OCI-LY1 (cell line): ENCODE results near the gene GSK3B.

Experiments
- H2AFZ ChIP-seq: fragments of 200-600 bp; sonication (generic), shearing (Covaris generic); 2 replicates; pipeline ENCODE4 v1.6.0; 2014; ENCODE audit warnings: antibody characterized with exemption, mild to moderate bottlenecking, low read length
- H3F3A ChIP-seq: fragments of 200-600 bp; sonication (generic), shearing (Covaris generic); 2 replicates; pipeline ENCODE4 v1.6.0; 2014; ENCODE audit warnings: mild to moderate bottlenecking, antibody characterized with exemption, low read length, moderate library complexity; ENCODE audit not compliant: insufficient read depth
- H3K27ac ChIP-seq: fragments of 200-600 bp; sonication (generic); 2 replicates; pipeline ENCODE4 v1.5.1; 2014; ENCODE audit warnings: low read length, mixed run types, mild to moderate bottlenecking, low read depth; ENCODE audit not compliant: poor library complexity, severe bottlenecking
- H3K27me3 ChIP-seq: fragments of 200-600 bp; sonication (generic); 2 replicates; pipeline ENCODE4 v1.6.0; 2014; ENCODE audit warnings: antibody characterized with exemption, mild to moderate bottlenecking, low read length, moderate library complexity; ENCODE audit not compliant: insufficient read depth
- H3K36me3 ChIP-seq: fragments of 200-600 bp; sonication (generic); 2 replicates; pipeline ENCODE4 v1.6.1; 2014; ENCODE audit warnings: mild to moderate bottlenecking, antibody characterized with exemption, low read length, moderate library complexity, mixed read lengths; ENCODE audit not compliant: insufficient read depth
- H3K4me1 ChIP-seq: fragments of 200-600 bp; sonication (generic); 2 replicates; pipeline ENCODE4 v1.5.1; 2014; ENCODE audit warnings: mild to moderate bottlenecking, low read length, moderate library complexity; ENCODE audit not compliant: insufficient read depth, severe bottlenecking
- H3K4me2 ChIP-seq: fragments of 200-600 bp; sonication (generic), shearing (Covaris generic); 2 replicates; pipeline ENCODE4 v1.6.1; 2014; ENCODE audit warnings: low read length
- H3K4me3 ChIP-seq: fragments of 200-600 bp; sonication (generic); 2 replicates; pipeline ENCODE4 v1.5.1; 2014; ENCODE audit warnings: low read length, low read depth, mild to moderate bottlenecking, mixed read lengths; ENCODE audit not compliant: poor library complexity, severe bottlenecking
- H3K79me2 ChIP-seq: fragments of 200-600 bp; shearing (Covaris generic); 2 replicates; pipeline ENCODE4 v1.6.1; 2016; ENCODE audit warnings: mixed run types, low read length, mixed read lengths; ENCODE audit not compliant: insufficient read depth
- H3K9ac ChIP-seq: fragments of 200-600 bp; sonication (generic), shearing (Covaris generic); 2 replicates; pipeline ENCODE4 v1.6.1; 2014; ENCODE audit warnings: mild to moderate bottlenecking, low read length, mixed read lengths
- H3K9me2 ChIP-seq: fragments of 200-600 bp; sonication (generic), shearing (Covaris generic); 2 replicates; pipeline ENCODE4 v1.6.1; 2014; ENCODE audit warnings: low read depth, mild to moderate bottlenecking, low read length, mixed read lengths
- H3K9me3 ChIP-seq: fragments of 200-600 bp; shearing (Covaris generic); 2 replicates; pipeline ENCODE4 v1.6.1; 2014; ENCODE audit warnings: low read length, mixed read lengths
- H4K20me1 ChIP-seq: fragments of 200-600 bp; sonication (generic), shearing (Covaris generic); 2 replicates; pipeline ENCODE4 v1.6.0; 2016; ENCODE audit warnings: mild to moderate bottlenecking, low read length; ENCODE audit not compliant: insufficient read depth
- EZH2 ChIP-seq: fragments of 200-600 bp; sonication (generic), shearing (Covaris generic); IDR thresholded peaks from 2 replicates; pipeline ENCODE4 v1.8.0; 2017; ENCODE audit warnings: borderline replicate concordance, mixed run types, mild to moderate bottlenecking, antibody characterized with exemption, low read length, moderate library complexity, mixed read lengths
- TF ChIP-seq, protein P1 (sequence below): fragments of 200-600 bp; sonication (generic), shearing (Covaris generic); IDR thresholded peaks from 2 replicates; pipeline ENCODE4 v1.5.1; 2017; ENCODE audit warnings: mild to moderate bottlenecking, antibody characterized with exemption, low read length, moderate library complexity, mixed read lengths

The GSK3B gene

DNA sequence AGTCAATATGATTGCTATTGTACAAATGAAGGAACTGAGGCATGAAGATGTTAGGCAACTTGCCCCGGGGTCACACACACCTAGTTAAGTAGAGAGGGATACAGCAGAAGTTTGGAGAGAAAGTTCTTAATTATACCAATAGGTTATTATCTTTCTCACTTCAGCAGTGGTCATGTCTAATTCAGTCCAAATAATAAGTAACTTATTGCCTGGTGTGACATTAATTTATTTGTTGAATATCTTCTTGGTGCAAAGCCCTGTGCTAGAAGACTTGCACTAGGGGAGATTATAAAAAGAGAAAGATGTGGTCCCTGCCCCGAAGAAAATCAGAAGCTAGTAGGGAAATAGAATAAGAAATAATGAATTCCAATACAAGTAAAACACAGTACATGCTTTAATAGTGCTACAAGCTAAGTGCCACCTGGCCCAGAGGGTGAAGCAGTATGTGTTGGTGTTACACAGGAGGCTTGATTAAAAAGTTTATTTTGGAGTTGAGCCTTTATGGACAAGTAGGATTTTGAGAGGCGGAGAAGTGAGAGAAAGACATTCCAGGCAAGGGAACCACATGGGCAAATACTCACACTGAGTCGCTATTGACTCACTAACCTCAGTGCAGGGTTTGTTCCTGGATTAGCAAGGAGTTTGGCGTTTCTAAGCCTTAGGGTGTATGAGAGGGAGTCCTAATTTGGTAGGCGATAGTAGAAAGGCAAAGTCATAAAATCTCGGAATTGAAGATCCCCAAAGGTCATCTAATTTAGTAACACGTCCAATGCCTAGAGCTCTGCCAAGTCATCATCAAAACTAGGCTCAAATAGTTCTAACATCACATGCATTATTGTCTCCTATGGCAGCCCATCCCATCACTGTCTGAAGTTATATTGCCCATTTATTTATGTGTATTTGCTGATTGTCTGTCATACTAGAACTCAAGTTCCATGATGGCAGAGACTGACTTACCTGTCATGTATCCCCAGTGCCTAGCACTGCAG is 19.2 kb upstream of the GSK3B start:
- Histone ChIP-seq H3K4me3 (no peak overlapping the region), H3K9me2 (no peaks in the 10 kb centered on the region), H3K9me3 (no peaks in the 10 kb centered on the region), H4K20me1 (no peaks in the 10 kb centered on the region), H3K79me2 (no peaks in the 10 kb centered on the region), H3K4me2 (no peak overlapping the region), H2AFZ (no peak overlapping the region), H3K9ac (no peak overlapping the region), H3K27me3 (no peaks in the 10 kb centered on the region; the same call in 1 of the 2 replicates), H3K36me3 (no peaks in the 10 kb centered on the region), H3F3A (no peaks in the 10 kb centered on the region), H3K27ac (no peak overlapping the region), H3K4me1 (no peaks in the 10 kb centered on the region)
- TF ChIP-seq, protein P1, sequence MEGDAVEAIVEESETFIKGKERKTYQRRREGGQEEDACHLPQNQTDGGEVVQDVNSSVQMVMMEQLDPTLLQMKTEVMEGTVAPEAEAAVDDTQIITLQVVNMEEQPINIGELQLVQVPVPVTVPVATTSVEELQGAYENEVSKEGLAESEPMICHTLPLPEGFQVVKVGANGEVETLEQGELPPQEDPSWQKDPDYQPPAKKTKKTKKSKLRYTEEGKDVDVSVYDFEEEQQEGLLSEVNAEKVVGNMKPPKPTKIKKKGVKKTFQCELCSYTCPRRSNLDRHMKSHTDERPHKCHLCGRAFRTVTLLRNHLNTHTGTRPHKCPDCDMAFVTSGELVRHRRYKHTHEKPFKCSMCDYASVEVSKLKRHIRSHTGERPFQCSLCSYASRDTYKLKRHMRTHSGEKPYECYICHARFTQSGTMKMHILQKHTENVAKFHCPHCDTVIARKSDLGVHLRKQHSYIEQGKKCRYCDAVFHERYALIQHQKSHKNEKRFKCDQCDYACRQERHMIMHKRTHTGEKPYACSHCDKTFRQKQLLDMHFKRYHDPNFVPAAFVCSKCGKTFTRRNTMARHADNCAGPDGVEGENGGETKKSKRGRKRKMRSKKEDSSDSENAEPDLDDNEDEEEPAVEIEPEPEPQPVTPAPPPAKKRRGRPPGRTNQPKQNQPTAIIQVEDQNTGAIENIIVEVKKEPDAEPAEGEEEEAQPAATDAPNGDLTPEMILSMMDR = no peak
- TF ChIP-seq EZH2 = no peak

- Histone ChIP-seq H3K27ac (no peak overlapping the region), H4K20me1 (no peaks in the 10 kb centered on the region), H3K9me2 (no peaks in the 10 kb centered on the region), H3K4me3 (no peak overlapping the region), H3F3A (no peaks in the 10 kb centered on the region), H3K36me3 (no peaks in the 10 kb centered on the region), H3K27me3 (no peaks in the 10 kb centered on the region; the same call in 1 of the 2 replicates), H3K9me3 (no peaks in the 10 kb centered on the region), H3K4me1 (no peaks in the 10 kb centered on the region), H3K4me2 (no peak overlapping the region), H3K79me2 (no peaks in the 10 kb centered on the region), H3K9ac (no peak overlapping the region), H2AFZ (no peak overlapping the region)
- TF ChIP-seq, protein P1 = no peak
Observed at GRCh38 chr3:120111898-120112297, 17.7 kb upstream of the GSK3B start.

GRCh38 chr3:120103276-120103675 is 9.0 kb upstream of the GSK3B start:
- Histone ChIP-seq H3K36me3 (peaks cover 8% of the 10 kb centered on the region; the same call in 1 of the 2 replicates), H3K4me2 (no peak overlapping the region), H3K9me2 (no peaks in the 10 kb centered on the region), H3K27ac (no peak overlapping the region), H2AFZ (no peak overlapping the region), H3K4me1 (no peaks in the 10 kb centered on the region), H3K79me2 (no peaks in the 10 kb centered on the region), H3F3A (no peaks in the 10 kb centered on the region), H3K4me3 (no peak overlapping the region), H3K27me3 (no peaks in the 10 kb centered on the region), H3K9ac (no peak overlapping the region), H4K20me1 (no peaks in the 10 kb centered on the region), H3K9me3 (no peaks in the 10 kb centered on the region)
- TF ChIP-seq, protein P1 = no peak
- no peak for TF ChIP-seq EZH2
